BLaER1 treated with 17β-estradiol and CSF1 and Interleukin-3, amounts not matched to agents 10 nM and 100 nM (cell line): ENCODE results near the gene SCFD2.

Source experiments
- H3K27ac ChIP-seq, 11 experiments: shearing (Covaris generic); formaldehyde crosslinking; 2 replicates each; pipeline ENCODE4 v1.8.1; 2022
- H3K27me3 ChIP-seq, 11 experiments: shearing (Covaris generic); formaldehyde crosslinking; 2 replicates each; pipeline ENCODE4 v1.8.1; 2022
- H3K36me3 ChIP-seq, 11 experiments: shearing (Covaris generic); formaldehyde crosslinking; 2 replicates each; pipeline ENCODE4 v1.8.1; 2022
- H3K4me1 ChIP-seq, 10 experiments: shearing (Covaris generic); formaldehyde crosslinking; 2 replicates each; pipeline ENCODE4 v1.8.1; 2022
- H3K4me2 ChIP-seq, 11 experiments: shearing (Covaris generic); formaldehyde crosslinking; 2 replicates each; pipeline ENCODE4 v1.8.1; 2022
- H3K4me3 ChIP-seq, 10 experiments: shearing (Covaris generic); formaldehyde crosslinking; 2 replicates each; pipeline ENCODE4 v1.8.1; 2022
- H3K9ac ChIP-seq, 11 experiments: shearing (Covaris generic); formaldehyde crosslinking; 2 replicates each; pipeline ENCODE4 v1.8.1; 2022
- H3K9me3 ChIP-seq, 11 experiments: shearing (Covaris generic); formaldehyde crosslinking; replicated peaks in 1 of 11; 2 replicates each; pipeline ENCODE4 v1.8.1; 2022
- H4K20me1 ChIP-seq, 11 experiments: shearing (Covaris generic); formaldehyde crosslinking; 2 replicates each; pipeline ENCODE4 v1.8.1; 2022
- Cebpa-rat ChIP-seq, 11 experiments: shearing (Covaris generic); IDR thresholded peaks; 2 replicates each; pipeline ENCODE4 v1.8.1; 2022

Gene SCFD2

DNA sequence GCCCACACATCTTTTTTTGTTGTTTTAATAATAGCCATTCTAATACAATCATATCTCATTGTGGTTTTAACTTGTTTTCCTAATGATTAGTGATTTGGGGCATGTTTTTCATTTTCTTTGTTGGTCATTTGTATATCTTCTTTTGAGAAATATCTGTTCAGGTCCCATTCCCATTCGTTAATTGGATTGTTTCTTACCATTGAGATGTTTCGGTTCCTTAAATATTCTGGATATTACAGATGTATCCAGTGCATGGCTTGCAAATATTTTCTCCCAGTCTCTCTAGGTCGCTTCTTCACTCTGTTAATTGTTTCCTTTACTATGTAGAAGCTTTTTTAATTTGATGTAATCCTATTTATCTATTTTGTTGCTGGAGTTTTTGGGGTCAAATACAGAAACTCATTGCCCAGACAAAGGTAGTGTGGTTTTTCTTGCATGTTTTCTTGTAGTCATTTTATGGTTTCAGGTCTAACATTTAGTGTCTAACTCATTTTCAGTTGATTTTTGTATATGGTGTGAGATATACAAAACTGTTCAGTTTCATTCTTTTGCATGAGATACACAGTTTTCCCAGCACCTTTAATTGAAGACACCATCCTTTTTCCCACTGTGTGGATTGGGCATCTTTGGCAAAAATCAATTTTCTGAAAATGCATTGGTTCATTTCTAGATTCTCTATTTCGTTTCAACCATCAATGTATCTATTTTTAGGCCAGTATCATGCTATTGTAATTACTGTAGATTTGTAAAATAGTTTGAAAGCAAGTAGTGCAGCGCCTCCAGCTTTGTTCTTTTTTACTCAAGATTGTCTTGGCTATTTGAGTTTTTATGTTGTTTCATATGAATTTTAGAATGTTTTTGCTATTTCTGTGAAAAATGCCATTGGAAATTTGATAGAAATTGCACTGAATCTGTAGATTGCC lies 195.9 kb downstream of the SCFD2 start:
- peaks cover 8 to 29% (median 19%) of the 10 kb centered on the region in 11 experiments for H3K9me3 ChIP-seq
- no peaks in the 10 kb centered on the region for H3K4me1 ChIP-seq
- no peak overlapping the region for H3K4me3 ChIP-seq
- H3K9ac ChIP-seq, result no peak overlapping the region
- no peaks in the 10 kb centered on the region for H3K27me3 ChIP-seq
- H4K20me1 ChIP-seq, result no peaks in the 10 kb centered on the region
- peaks cover 0 to 11% (median 0%) of the 10 kb centered on the region in 11 experiments; a peak in 6 of 22 replicates for H3K36me3 ChIP-seq
- TF ChIP-seq Cebpa-rat (IDR thresholded peaks at IDR 0.05), result no peak
- H3K4me2 ChIP-seq, result no peak overlapping the region
- H3K27ac ChIP-seq, result no peak overlapping the region

DNA sequence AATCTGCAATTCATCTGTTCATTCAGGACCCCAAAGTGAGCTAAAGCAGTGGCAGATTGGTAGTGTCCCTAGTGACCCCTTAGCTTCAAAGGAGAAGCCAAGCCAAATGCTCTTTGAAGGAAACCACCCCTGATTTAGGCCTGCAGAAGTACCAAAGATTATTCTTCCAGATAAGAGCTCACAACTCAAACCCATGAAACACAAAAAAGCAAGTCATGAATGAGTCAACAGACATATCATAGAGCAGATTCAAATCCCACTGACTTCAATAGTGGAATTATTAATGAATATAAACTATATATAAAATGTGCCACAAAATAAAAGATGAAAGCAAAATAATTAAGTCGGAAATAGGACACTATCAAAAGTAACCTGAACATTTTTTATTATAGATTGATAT lies 197.6 kb downstream of the SCFD2 start:
- H3K27ac ChIP-seq, result no peak overlapping the region
- peaks cover 2 to 16% (median 11%) of the 10 kb centered on the region in 11 experiments; a peak in 21 of 22 replicates for H3K9me3 ChIP-seq
- no peaks in the 10 kb centered on the region for H4K20me1 ChIP-seq
- no peak overlapping the region for H3K4me3 ChIP-seq
- peaks cover 0 to 8% (median 2%) of the 10 kb centered on the region in 11 experiments; a peak in 8 of 22 replicates for H3K36me3 ChIP-seq
- H3K4me1 ChIP-seq, result no peaks in the 10 kb centered on the region
- no peaks in the 10 kb centered on the region for H3K27me3 ChIP-seq
- H3K4me2 ChIP-seq, result no peak overlapping the region
- H3K9ac ChIP-seq, result no peak overlapping the region
- no peak for TF ChIP-seq Cebpa-rat (IDR thresholded peaks at IDR 0.05)

DNA sequence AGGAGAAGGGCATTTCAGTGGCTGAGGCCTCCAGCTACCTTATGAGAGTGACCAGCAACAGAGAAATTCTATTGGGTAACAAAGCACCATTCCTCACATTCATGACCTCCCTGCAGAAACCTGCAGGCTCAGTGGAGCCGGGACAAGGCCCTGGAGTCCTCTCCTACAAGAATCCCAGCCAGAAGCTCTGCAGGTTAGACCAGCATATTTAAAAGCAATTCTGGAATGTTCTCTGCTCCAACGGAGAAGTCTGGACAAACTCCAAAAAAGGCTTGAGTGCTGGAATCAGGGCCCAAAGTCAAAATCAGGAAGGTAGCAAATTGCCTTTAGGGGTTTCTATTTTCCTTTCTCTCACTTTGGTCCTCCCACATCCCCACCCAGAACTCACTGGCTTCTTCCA lies 202.9 kb downstream of the SCFD2 start:
- peaks cover 0 to 13% (median 0%) of the 10 kb centered on the region in 11 experiments; a peak in 4 of 22 replicates for H3K36me3 ChIP-seq
- H3K27me3 ChIP-seq, result no peaks in the 10 kb centered on the region
- no peak overlapping the region for H3K9ac ChIP-seq
- TF ChIP-seq Cebpa-rat (IDR thresholded peaks at IDR 0.05), result no peak
- H3K4me1 ChIP-seq, result no peaks in the 10 kb centered on the region
- H3K4me2 ChIP-seq, result no peak overlapping the region
- H3K27ac ChIP-seq, result no peak overlapping the region
- H4K20me1 ChIP-seq, result no peaks in the 10 kb centered on the region
- no peak overlapping the region for H3K4me3 ChIP-seq
- H3K9me3 ChIP-seq, result peaks cover 0 to 12% (median 5%) of the 10 kb centered on the region in 11 experiments; a peak in 8 of 22 replicates

DNA sequence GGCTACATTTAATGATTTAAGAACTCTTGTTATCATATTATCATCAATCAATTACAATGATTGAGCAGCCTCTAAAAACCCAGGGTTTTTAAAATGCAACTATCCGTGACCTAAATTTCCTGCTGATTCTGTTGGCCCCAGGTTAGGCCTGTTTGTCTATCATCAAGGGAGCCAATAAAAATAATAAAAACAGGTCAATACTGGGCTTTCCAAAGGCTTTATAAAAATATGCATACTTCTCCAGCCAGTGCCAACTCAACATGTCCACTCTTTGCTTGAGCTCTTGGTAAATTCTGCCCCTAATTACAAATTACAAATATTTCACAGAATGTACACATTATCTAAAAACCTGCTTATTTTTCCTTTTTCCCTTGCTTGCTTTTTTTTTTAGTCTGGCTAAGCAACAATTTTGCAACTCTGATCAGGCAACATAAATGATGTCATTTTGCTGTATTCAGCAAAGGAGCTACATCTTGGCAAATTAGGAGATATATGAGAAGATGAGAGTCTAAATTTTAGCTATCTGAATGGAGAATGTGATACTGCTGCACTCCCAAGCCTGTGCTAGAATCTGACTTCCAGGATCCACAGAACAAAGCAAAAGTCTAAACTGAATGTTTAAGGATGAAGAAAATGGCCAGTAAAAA lies 204.0 kb downstream of the SCFD2 start:
- peaks cover 0 to 12% (median 5%) of the 10 kb centered on the region in 11 experiments; a peak in 8 of 22 replicates for H3K9me3 ChIP-seq
- no peaks in the 10 kb centered on the region for H3K27me3 ChIP-seq
- no peak for TF ChIP-seq Cebpa-rat (IDR thresholded peaks at IDR 0.05)
- H3K9ac ChIP-seq, result no peak overlapping the region
- no peak overlapping the region for H3K27ac ChIP-seq
- no peak overlapping the region for H3K4me2 ChIP-seq
- no peaks in the 10 kb centered on the region for H3K4me1 ChIP-seq
- no peak overlapping the region for H3K4me3 ChIP-seq
- peaks cover 0 to 13% (median 0%) of the 10 kb centered on the region in 11 experiments; a peak in 5 of 22 replicates for H3K36me3 ChIP-seq
- H4K20me1 ChIP-seq, result no peaks in the 10 kb centered on the region

DNA sequence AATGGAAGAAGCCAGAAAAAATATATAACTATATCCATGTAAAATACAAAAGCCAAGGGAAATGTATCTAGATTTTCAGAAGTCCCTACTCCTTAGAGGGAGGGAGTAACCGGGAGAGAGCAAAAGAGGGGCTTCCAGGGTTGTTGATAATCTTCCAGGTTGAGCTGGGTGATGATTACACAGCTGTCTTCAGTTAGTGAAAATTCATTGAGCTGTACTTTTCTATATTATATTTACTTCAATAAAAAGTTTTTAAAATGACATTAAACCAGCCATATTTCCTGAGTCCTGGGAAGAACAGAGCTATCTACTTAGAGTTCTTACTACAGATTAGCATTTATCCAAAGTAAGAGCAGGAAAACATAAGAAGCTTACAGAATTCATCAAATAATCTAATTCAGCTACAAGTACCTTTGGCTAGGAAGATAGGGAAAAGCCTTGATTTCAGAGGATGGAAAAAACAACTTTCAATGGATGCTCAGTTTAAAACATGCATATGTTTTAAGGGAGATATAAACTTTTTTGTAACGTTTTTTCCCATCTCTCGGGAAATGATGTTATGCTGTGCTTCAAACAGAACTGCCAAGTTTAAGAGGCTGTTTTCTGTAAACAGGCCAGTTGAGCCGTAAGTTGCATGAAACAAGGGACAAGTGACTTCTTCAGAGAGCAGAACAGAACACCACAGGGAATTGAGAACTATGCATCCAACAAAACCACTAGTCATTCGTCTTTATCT lies 204.6 kb downstream of the SCFD2 start:
- no peaks in the 10 kb centered on the region for H3K27me3 ChIP-seq
- H3K4me1 ChIP-seq, result no peaks in the 10 kb centered on the region
- no peak overlapping the region for H3K4me2 ChIP-seq
- H3K36me3 ChIP-seq, result peaks cover 0 to 13% (median 0%) of the 10 kb centered on the region in 11 experiments; a peak in 5 of 22 replicates
- peaks cover 0 to 12% (median 5%) of the 10 kb centered on the region in 11 experiments; a peak in 9 of 22 replicates for H3K9me3 ChIP-seq
- H3K9ac ChIP-seq, result no peak overlapping the region
- TF ChIP-seq Cebpa-rat (IDR thresholded peaks at IDR 0.05), result no peak
- no peaks in the 10 kb centered on the region for H4K20me1 ChIP-seq
- H3K4me3 ChIP-seq, result no peak overlapping the region
- no peak overlapping the region for H3K27ac ChIP-seq

DNA sequence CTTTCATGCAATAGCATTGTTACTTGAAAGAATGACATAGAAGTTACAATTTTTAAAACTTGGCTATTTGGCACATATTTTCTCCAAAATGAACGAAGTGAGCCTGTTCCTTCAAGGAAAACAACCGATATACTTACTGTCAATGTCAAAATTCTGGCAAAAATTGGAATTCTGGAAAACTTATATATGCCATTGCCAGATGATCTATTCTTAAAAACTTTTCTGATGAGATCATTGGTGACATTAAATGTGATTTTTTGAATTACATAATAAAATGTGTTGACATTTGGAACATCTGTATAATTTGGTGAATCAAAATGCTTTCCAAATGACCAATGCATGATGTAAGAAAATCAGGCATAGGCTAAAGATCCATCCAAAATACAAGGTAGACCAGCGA lies 209.0 kb downstream of the SCFD2 start:
- H3K9me3 ChIP-seq, result peaks cover 14 to 32% (median 22%) of the 10 kb centered on the region in 11 experiments; a peak in 20 of 22 replicates
- no peak overlapping the region for H3K4me3 ChIP-seq
- H3K27ac ChIP-seq, result no peak overlapping the region
- TF ChIP-seq Cebpa-rat (IDR thresholded peaks at IDR 0.05), result no peak
- no peak overlapping the region for H3K9ac ChIP-seq
- no peaks in the 10 kb centered on the region for H4K20me1 ChIP-seq
- H3K4me1 ChIP-seq, result no peaks in the 10 kb centered on the region
- peaks cover 5 to 35% (median 8%) of the 10 kb centered on the region in 11 experiments; a peak in 17 of 22 replicates for H3K36me3 ChIP-seq
- H3K27me3 ChIP-seq, result no peaks in the 10 kb centered on the region
- no peak overlapping the region for H3K4me2 ChIP-seq

DNA sequence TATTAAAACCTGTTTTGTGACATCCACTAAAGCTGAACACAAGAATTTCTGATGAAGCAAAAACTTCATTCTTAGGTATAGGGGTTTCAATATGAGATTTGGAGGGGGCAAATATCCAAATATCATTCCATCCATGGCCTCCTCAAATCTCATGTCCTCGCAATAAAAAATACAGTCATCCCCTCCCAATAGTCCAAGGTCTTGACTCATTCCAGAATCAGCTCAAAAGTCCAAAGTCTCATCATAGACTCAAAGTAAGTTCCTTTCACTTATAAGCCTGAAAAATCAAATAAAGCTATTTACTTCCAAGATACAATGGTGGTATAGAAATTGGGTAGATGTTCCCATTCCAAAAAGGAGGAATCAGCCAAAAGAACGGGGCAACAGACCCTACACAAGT lies 213.4 kb downstream of the SCFD2 start:
- no peaks in the 10 kb centered on the region for H3K27me3 ChIP-seq
- no peaks in the 10 kb centered on the region; a peak in 1 of 20 replicates for H3K4me1 ChIP-seq
- TF ChIP-seq Cebpa-rat (IDR thresholded peaks at IDR 0.05), result no peak
- H3K27ac ChIP-seq, result no peak overlapping the region
- peaks cover 5 to 35% (median 11%) of the 10 kb centered on the region in 11 experiments; a peak in 17 of 22 replicates for H3K36me3 ChIP-seq
- H3K9ac ChIP-seq, result no peak overlapping the region
- H3K4me3 ChIP-seq, result no peak overlapping the region
- peaks cover 0 to 7% (median 0%) of the 10 kb centered on the region in 11 experiments; a peak in 1 of 22 replicates for H4K20me1 ChIP-seq
- no peak overlapping the region for H3K4me2 ChIP-seq
- peaks cover 14 to 32% (median 22%) of the 10 kb centered on the region in 11 experiments; a peak in 20 of 22 replicates for H3K9me3 ChIP-seq

DNA sequence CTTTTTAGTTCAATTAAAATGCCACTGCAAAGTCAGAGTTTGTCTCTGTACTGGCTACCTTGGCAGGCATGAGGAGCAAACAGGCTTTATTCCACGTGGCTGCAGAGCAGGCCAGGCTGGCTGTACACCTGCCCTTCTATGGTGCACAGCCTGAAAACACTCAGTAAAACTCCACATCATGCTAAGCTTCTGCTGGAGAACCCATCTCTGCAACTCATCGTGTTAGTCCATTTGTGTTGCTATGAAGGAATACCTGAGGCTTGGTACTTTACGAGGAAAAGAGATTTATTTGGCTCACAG lies 214.4 kb downstream of the SCFD2 start:
- Histone ChIP-seq H3K27me3 (no peaks in the 10 kb centered on the region), H3K4me2 (no peak overlapping the region), H3K36me3 (peaks cover 5 to 35% (median 11%) of the 10 kb centered on the region in 11 experiments; a peak in 17 of 22 replicates), H3K4me3 (no peak overlapping the region), H3K4me1 (no peaks in the 10 kb centered on the region; a peak in 1 of 20 replicates), H3K9ac (no peak overlapping the region), H3K9me3 (peaks cover 14 to 32% (median 22%) of the 10 kb centered on the region in 11 experiments; a peak in 20 of 22 replicates), H3K27ac (no peak overlapping the region), H4K20me1 (peaks cover 0 to 7% (median 0%) of the 10 kb centered on the region in 11 experiments; a peak in 1 of 22 replicates)
- no peak for TF ChIP-seq Cebpa-rat (IDR thresholded peaks at IDR 0.05)
